HepG2 (cell line): ENCODE measurements around the gene SFXN5. TPM values are rescaled to one million over a fixed set of nuclear protein-coding genes. Genes with fewer than 3 reads are reported as not detected.

Experiments
- AKNA ChIP-seq: sonication (generic); formaldehyde crosslinking; IDR thresholded peaks from 2 replicates; pipeline ENCODE4 v1.4.0; 2020; ENCODE audit warnings: missing genetic modification reagents, borderline replicate concordance
- E2F5 ChIP-seq: sonication (generic); formaldehyde crosslinking; conservative IDR thresholded peaks from 2 replicates; pipeline ENCODE4 v1.4.0; 2020; ENCODE audit warnings: missing genetic modification reagents
- FOXA1 ChIP-seq, 2 experiments: fragments of 450-650 bp in 1 of 2; sonication (generic) in 1 of 2; formaldehyde crosslinking in 1 of 2; IDR thresholded peaks; 2 replicates each; pipeline versions ENCODE4 v1.4.0 to v1.6.1; 2016 to 2020; ENCODE audit warnings: missing genetic modification reagents in 1 of 2
- MBNL3 ChIP-seq: fragments of 250-450 bp; sonication (Bioruptor Pico); conservative IDR thresholded peaks from 2 replicates; pipeline ENCODE4 v1.8.0; 2022; ENCODE audit warnings: mild to moderate bottlenecking, inconsistent platforms
- NAIF1 ChIP-seq: sonication (generic); formaldehyde crosslinking; IDR thresholded peaks from 2 replicates; pipeline ENCODE4 v1.5.0; 2020; ENCODE audit warnings: mild to moderate bottlenecking, missing genetic modification reagents, borderline replicate concordance
- NFIC ChIP-seq: IDR thresholded peaks from 2 replicates; pipeline ENCODE4 v1.6.1; 2012; ENCODE audit warnings: mild to moderate bottlenecking, low read length, inconsistent platforms
- PREB ChIP-seq: sonication (generic); formaldehyde crosslinking; IDR thresholded peaks from 2 replicates; pipeline ENCODE4 v1.4.0; 2020; ENCODE audit warnings: missing genetic modification reagents
- RAD21 ChIP-seq: fragments of 450-650 bp; formaldehyde crosslinking; IDR thresholded peaks from 2 replicates; pipeline ENCODE4 v1.5.0; 2020; ENCODE audit warnings: mild to moderate bottlenecking
- RFX5 ChIP-seq: IDR thresholded peaks from 2 replicates; pipeline ENCODE4 v1.6.1; 2011; ENCODE audit warnings: low read depth, low read length, improper control_type of control experiment
- SATB2 ChIP-seq: sonication (generic); formaldehyde crosslinking; IDR thresholded peaks from 2 replicates; pipeline ENCODE4 v1.5.0; 2020; ENCODE audit warnings: missing genetic modification reagents
- UBTF ChIP-seq: sonication (generic); formaldehyde crosslinking; IDR thresholded peaks from 2 replicates; pipeline ENCODE4 v1.4.0; 2020; ENCODE audit warnings: mild to moderate bottlenecking, missing genetic modification reagents
- ZBTB25 ChIP-seq: IDR thresholded peaks from 2 replicates; pipeline ENCODE4 v1.6.1; 2018; ENCODE audit warnings: missing genetic modification reagents
- ZNF441 ChIP-seq: sonication (generic); formaldehyde crosslinking; IDR thresholded peaks from 2 replicates; pipeline ENCODE4 v1.7.0; 2021; ENCODE audit warnings: missing genetic modification reagents, borderline replicate concordance
- ZNF616 ChIP-seq: sonication (generic); formaldehyde crosslinking; IDR thresholded peaks from 2 replicates; pipeline ENCODE4 v1.5.0; 2020; ENCODE audit warnings: low read depth, mild to moderate bottlenecking, missing genetic modification reagents
- ZNF782 ChIP-seq: sonication (generic); formaldehyde crosslinking; IDR thresholded peaks from 2 replicates; pipeline ENCODE4 v1.4.0; 2020; ENCODE audit warnings: missing genetic modification reagents, mild to moderate bottlenecking, borderline replicate concordance
- ZNF816 ChIP-seq: sonication (generic); formaldehyde crosslinking; IDR thresholded peaks from 2 replicates; pipeline ENCODE4 v1.8.0; 2022; ENCODE audit warnings: missing genetic modification reagents, mild to moderate bottlenecking, borderline replicate concordance
- polyA plus RNA-seq, 8 experiments: library from polyadenylated mRNA; depleted of rRNA in 3 of 8; stranded (reverse) in 7 of 8; unstranded in 1 of 8; fragments of >200 nt; fragmentation: Illumina TruSeq in 4 of 8; extraction: Trizol in 4 of 8; gene quantifications; 2 replicates each; pipeline versions ENCODE4 v1.2.1 to v1.2.3, GENCODE V29; 2011 to 2016; ENCODE audit warnings: low read depth in 4 of 8, missing spikeins in 1 of 8, mixed read lengths in 1 of 8; ENCODE audit not compliant: insufficient read depth in 1 of 8
- total RNA-seq, 5 experiments: library from RNA; depleted of rRNA; stranded (reverse); fragments of >200 nt; fragmentation: Illumina TruSeq; extraction: Trizol; gene quantifications; 2 replicates each; pipeline ENCODE4 v1.2.3, GENCODE V29; 2016; ENCODE audit warnings: low read depth in 1 of 5

Gene SFXN5
- total and polyA plus RNA-seq, 2 of the 13 experiments (the other 11 are each of a cell fraction or from before 2014, with no cell fraction given): 34.9 to 37.4 TPM

- TF ChIP-seq ZBTB25 (peak; percentile 11; the same call in 1 of the 2 replicates), AKNA (CRISPR knock-in tag) (no peak; the same call in 1 of the 2 replicates), ZNF616 (no peak), RAD21 (CRISPR knock-in tag) (peak; percentile 47), SATB2 (0 out of 2 replicates have a peak, but pooled peaks have one; percentile 61), E2F5 (CRISPR knock-in tag) (peak; percentile 87), ZNF441 (CRISPR knock-in tag) (no peak), NFIC (no peak), UBTF (CRISPR knock-in tag) (peak; percentile 84), NAIF1 (CRISPR knock-in tag) (no peak), MBNL3 (CRISPR knock-in tag) (no peak), FOXA1 (IDR thresholded peaks at IDR 0.05) (no peak), FOXA1 (CRISPR knock-in tag; IDR thresholded peaks at IDR 0.05) (no peak), RFX5 (no peak), ZNF782 (peak; percentile 47; the same call in 1 of the 2 replicates), ZNF816 (CRISPR knock-in tag) (peak; percentile 47; the same call in 1 of the 2 replicates), PREB (CRISPR knock-in tag) (no peak)
These were observed 41.7 kb upstream of the SFXN5 start, which contains the start of gene RAB11FIP5 (continued) for GRCh38 chr2:73112913-73113854.
